H9 (cell line): Measurements from ENCODE around the gene WSCD2. TPM values are rescaled to one million over a fixed set of nuclear protein-coding genes. Genes with fewer than 3 reads are reported as not detected.

Experiments used
- DNase-seq: peaks from one replicate; pipeline ENCODE4 v3.0.0-alpha.2; 2017
- H2AFZ ChIP-seq: one replicate; pipeline ENCODE4 v1.6.1; 2013; ENCODE audit warnings: mild to moderate bottlenecking, low read length, control low read depth, moderate library complexity
- H2AK5ac ChIP-seq: 2 replicates; pipeline ENCODE4 v1.6.1; 2013; ENCODE audit warnings: low read length, control low read depth, mixed read lengths; ENCODE audit not compliant: insufficient read length
- H2BK120ac ChIP-seq: one replicate; pipeline ENCODE4 v1.6.1; 2013; ENCODE audit warnings: low read depth, mild to moderate bottlenecking, low read length, control low read depth, inconsistent platforms; ENCODE audit not compliant: poor library complexity, severe bottlenecking
- H2BK12ac ChIP-seq: 2 replicates; pipeline ENCODE4 v1.6.1; 2013; ENCODE audit warnings: low read length, control low read depth, mixed read lengths, low read depth; ENCODE audit not compliant: insufficient read length
- H2BK15ac ChIP-seq: 2 replicates; pipeline ENCODE4 v1.6.1; 2013; ENCODE audit warnings: low read depth, low read length, control low read depth
- H2BK20ac ChIP-seq: one replicate; pipeline ENCODE4 v1.6.1; 2013; ENCODE audit warnings: low read depth, mild to moderate bottlenecking, low read length, control low read depth, inconsistent platforms; ENCODE audit not compliant: poor library complexity, severe bottlenecking
- H2BK5ac ChIP-seq: 2 replicates; pipeline ENCODE4 v1.6.1; 2013; ENCODE audit warnings: low read length, control low read depth, mixed read lengths; ENCODE audit not compliant: insufficient read length
- H3K14ac ChIP-seq: 2 replicates; pipeline ENCODE4 v1.6.1; 2013; ENCODE audit warnings: low read length, control low read depth; ENCODE audit not compliant: insufficient read depth
- H3K18ac ChIP-seq: 2 replicates; pipeline ENCODE4 v1.6.1; 2013; ENCODE audit warnings: low read depth, mild to moderate bottlenecking, mixed read lengths, low read length, control low read depth; ENCODE audit not compliant: insufficient read length
- H3K23ac ChIP-seq: 2 replicates; pipeline ENCODE4 v1.6.1; 2013; ENCODE audit warnings: low read length, control low read depth, mixed read lengths, low read depth; ENCODE audit not compliant: insufficient read length
- H3K23me2 ChIP-seq: 2 replicates; pipeline ENCODE4 v1.6.1; 2013; ENCODE audit warnings: low read depth, mild to moderate bottlenecking, mixed read lengths, low read length, control low read depth; ENCODE audit not compliant: insufficient read length, poor library complexity, severe bottlenecking
- H3K27ac ChIP-seq: 2 replicates; pipeline ENCODE4 v1.5.1; 2013; ENCODE audit warnings: low read length, control low read depth, mixed read lengths, low read depth; ENCODE audit not compliant: insufficient read length
- H3K27me3 ChIP-seq: 2 replicates; pipeline ENCODE4 v1.6.1; 2013; ENCODE audit warnings: low read length, control low read depth, inconsistent platforms; ENCODE audit not compliant: insufficient read depth
- H3K4ac ChIP-seq: 2 replicates; pipeline ENCODE4 v1.6.1; 2013; ENCODE audit warnings: low read depth, mild to moderate bottlenecking, control low read depth, inconsistent platforms, low read length, moderate library complexity
- H3K4me1 ChIP-seq: 2 replicates; pipeline ENCODE4 v1.6.1; 2013; ENCODE audit warnings: low read length, control low read depth, inconsistent platforms; ENCODE audit not compliant: insufficient read depth
- H3K4me2 ChIP-seq: 2 replicates; pipeline ENCODE4 v1.6.1; 2013; ENCODE audit warnings: low read length, control low read depth, mixed read lengths; ENCODE audit not compliant: insufficient read length, insufficient read depth
- H3K56ac ChIP-seq: 2 replicates; pipeline ENCODE4 v1.6.1; 2013; ENCODE audit warnings: low read depth, mild to moderate bottlenecking, mixed read lengths, low read length, control low read depth; ENCODE audit not compliant: insufficient read length
- H3K79me1 ChIP-seq: 2 replicates; pipeline ENCODE4 v1.6.1; 2013; ENCODE audit warnings: low read depth, mild to moderate bottlenecking, moderate library complexity, low read length, control low read depth, inconsistent platforms; ENCODE audit not compliant: insufficient read depth, poor library complexity, severe bottlenecking
- H3K79me2 ChIP-seq: 2 replicates; pipeline ENCODE4 v1.6.1; 2013; ENCODE audit warnings: low read length, control low read depth, inconsistent platforms; ENCODE audit not compliant: insufficient read depth
- H3K9ac ChIP-seq: 2 replicates; pipeline ENCODE4 v1.6.1; 2013; ENCODE audit warnings: low read length, control low read depth, mixed read lengths; ENCODE audit not compliant: insufficient read length; ENCODE audit errors: extremely low read depth
- H3K9me3 ChIP-seq: one replicate; pipeline ENCODE4 v1.6.1; 2013; ENCODE audit warnings: low read depth, low read length, inconsistent platforms; ENCODE audit not compliant: control insufficient read depth
- H3T11ph ChIP-seq: one replicate; pipeline ENCODE4 v1.6.1; 2013; ENCODE audit warnings: mild to moderate bottlenecking, low read length, control low read depth, inconsistent platforms
- H4K20me1 ChIP-seq: one replicate; pipeline ENCODE4 v1.6.1; 2013; ENCODE audit not compliant: control insufficient read depth, insufficient read length, insufficient read depth
- H4K5ac ChIP-seq: 2 replicates; pipeline ENCODE4 v1.6.1; 2013; ENCODE audit warnings: low read depth, mild to moderate bottlenecking, mixed read lengths, low read length, control low read depth; ENCODE audit not compliant: insufficient read length
- H4K8ac ChIP-seq: replicated peaks from 2 replicates; pipeline ENCODE4 v1.6.1; 2013; ENCODE audit warnings: low read length, control low read depth, mixed read lengths, low read depth; ENCODE audit not compliant: insufficient read length
- H4K91ac ChIP-seq: 2 replicates; pipeline ENCODE4 v1.6.1; 2013; ENCODE audit warnings: low read depth, mild to moderate bottlenecking, moderate library complexity, mixed read lengths, low read length, control low read depth; ENCODE audit not compliant: insufficient read length
- H3K27ac Mint-ChIP-seq, 3 experiments: 2 replicates in 2 of 3; 3 replicates in 1 of 3; pipeline ENCODE4 v1.8.0; 2020 to 2021; ENCODE audit warnings: mixed read lengths in 3 of 3, mild to moderate bottlenecking in 1 of 3, moderate library complexity in 1 of 3
- H3K27me3 Mint-ChIP-seq: 2 replicates; pipeline ENCODE4 v1.8.0; 2021; ENCODE audit warnings: low read depth, mild to moderate bottlenecking, moderate library complexity, mixed read lengths
- H3K36me3 Mint-ChIP-seq, 3 experiments: 2 replicates in 2 of 3; 3 replicates in 1 of 3; pipeline ENCODE4 v1.8.0; 2020 to 2021; ENCODE audit warnings: low read depth in 3 of 3, mixed read lengths in 3 of 3; ENCODE audit not compliant: insufficient read depth in 1 of 3
- H3K4me1 Mint-ChIP-seq, 2 experiments: 2 replicates each; pipeline ENCODE4 v1.8.0; 2020; ENCODE audit warnings: mixed read lengths in 2 of 2
- H3K4me3 Mint-ChIP-seq, 2 experiments: 2 replicates in 1 of 2; 3 replicates in 1 of 2; pipeline ENCODE4 v1.8.0; 2020 to 2021; ENCODE audit warnings: mild to moderate bottlenecking in 2 of 2, mixed read lengths in 2 of 2, moderate library complexity in 1 of 2
- H3K9me3 Mint-ChIP-seq, 2 experiments: 2 replicates in 1 of 2; 3 replicates in 1 of 2; pipeline ENCODE4 v1.8.0; 2020; ENCODE audit warnings: mild to moderate bottlenecking in 2 of 2, mixed read lengths in 2 of 2, moderate library complexity in 1 of 2
- WGBS: extraction: QIAGEN DNeasy Blood & Tissue Kit; methylation state at CpG from one replicate; pipeline ENCODE4 v1.1.7; 2013; ENCODE audit warnings: missing lambda C conversion rate, low lambda C conversion rate, mixed read lengths; ENCODE audit not compliant: insufficient read length; ENCODE audit errors: extremely low coverage; 5-methylcytosine and 5-hydroxymethylcytosine counted together
- total RNA-seq: library from RNA; stranded (reverse); gene quantifications from 2 replicates; pipeline ENCODE4 v1.2.1, GENCODE V29; 2021
- TF ChIP-seq, protein P1 (sequence below): fragments of 200-600 bp; sonication (generic); conservative IDR thresholded peaks from 3 replicates; pipeline ENCODE4 v1.8.0; 2021; ENCODE audit warnings: antibody characterized with exemption, mild to moderate bottlenecking

Gene WSCD2
- total RNA-seq, 1 experiment from 2014 or later: 0.92 TPM

- no peaks in the 10 kb centered on the region; the same call in 1 of the 2 replicates for H3K27me3 ChIP-seq
- H2BK20ac ChIP-seq: no peak overlapping the region
- peaks cover 0 to 4% (median 1%) of the 10 kb centered on the region in 3 experiments; a peak in 3 of 7 replicates for H3K36me3 Mint-ChIP-seq
- H2BK120ac ChIP-seq: no peak overlapping the region
- H3K4ac ChIP-seq: no peak overlapping the region
- WGBS: no CpG with 5 or more reads among the region's 6 CpGs
- no peaks in the 10 kb centered on the region; a peak in 2 of 5 replicates for H3K9me3 Mint-ChIP-seq
- peaks cover 50% of the 10 kb centered on the region for H3K27me3 Mint-ChIP-seq
- H2BK12ac ChIP-seq: no peak overlapping the region
- H3K79me1 ChIP-seq: no peaks in the 10 kb centered on the region
- peaks cover 5% of the 10 kb centered on the region for H3K23me2 ChIP-seq
- H4K8ac ChIP-seq: no peak overlapping the region
- H3K27ac ChIP-seq: no peak overlapping the region
- no peaks in the 10 kb centered on the region for H4K20me1 ChIP-seq
- H3K18ac ChIP-seq: no peak overlapping the region
- H3K27ac Mint-ChIP-seq: no peak overlapping the region
- H2BK5ac ChIP-seq: no peak overlapping the region
- no peak overlapping the region for H3K14ac ChIP-seq
- no peaks in the 10 kb centered on the region for H3K79me2 ChIP-seq
- H3K56ac ChIP-seq: no peak overlapping the region
- no peak overlapping the region for H3K9ac ChIP-seq
- no peak overlapping the region for H3K4me3 Mint-ChIP-seq
- no peak overlapping the region for H4K5ac ChIP-seq
- no peak overlapping the region for H2AFZ ChIP-seq
- 0 out of 2 replicates have a peak, but pooled peaks cover 4% of the 10 kb centered on the region for H3K4me1 ChIP-seq
- H3K4me1 Mint-ChIP-seq: peaks cover 22 to 31% of the 10 kb centered on the region in 2 experiments
- no peaks in the 10 kb centered on the region for H3K9me3 ChIP-seq
- DNase-seq: no peak
- H4K91ac ChIP-seq: no peak overlapping the region
- H3K23ac ChIP-seq: no peak overlapping the region
- no peak overlapping the region for H3K4me2 ChIP-seq
- no peak overlapping the region for H2AK5ac ChIP-seq
- H3T11ph ChIP-seq: no peak overlapping the region
- H2BK15ac ChIP-seq: no peak overlapping the region
- TF ChIP-seq, protein P1, sequence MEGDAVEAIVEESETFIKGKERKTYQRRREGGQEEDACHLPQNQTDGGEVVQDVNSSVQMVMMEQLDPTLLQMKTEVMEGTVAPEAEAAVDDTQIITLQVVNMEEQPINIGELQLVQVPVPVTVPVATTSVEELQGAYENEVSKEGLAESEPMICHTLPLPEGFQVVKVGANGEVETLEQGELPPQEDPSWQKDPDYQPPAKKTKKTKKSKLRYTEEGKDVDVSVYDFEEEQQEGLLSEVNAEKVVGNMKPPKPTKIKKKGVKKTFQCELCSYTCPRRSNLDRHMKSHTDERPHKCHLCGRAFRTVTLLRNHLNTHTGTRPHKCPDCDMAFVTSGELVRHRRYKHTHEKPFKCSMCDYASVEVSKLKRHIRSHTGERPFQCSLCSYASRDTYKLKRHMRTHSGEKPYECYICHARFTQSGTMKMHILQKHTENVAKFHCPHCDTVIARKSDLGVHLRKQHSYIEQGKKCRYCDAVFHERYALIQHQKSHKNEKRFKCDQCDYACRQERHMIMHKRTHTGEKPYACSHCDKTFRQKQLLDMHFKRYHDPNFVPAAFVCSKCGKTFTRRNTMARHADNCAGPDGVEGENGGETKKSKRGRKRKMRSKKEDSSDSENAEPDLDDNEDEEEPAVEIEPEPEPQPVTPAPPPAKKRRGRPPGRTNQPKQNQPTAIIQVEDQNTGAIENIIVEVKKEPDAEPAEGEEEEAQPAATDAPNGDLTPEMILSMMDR: no peak
Measured at GRCh38 chr12:108131657-108132126, 2.6 kb downstream of the WSCD2 start.
